HEK293 (cell line): ENCODE results near the gene CAMKMT.

ENCODE experiments used
- EGR2 ChIP-seq: fragments of 450-650 bp; formaldehyde crosslinking; IDR thresholded peaks from 2 replicates; pipeline ENCODE4 v1.5.1; 2016; ENCODE audit warnings: low read depth, missing biosample characterization, missing genetic modification characterization
- GLIS1 ChIP-seq: fragments of 450-650 bp; formaldehyde crosslinking; IDR thresholded peaks from 2 replicates; pipeline ENCODE4 v1.5.1; 2016; ENCODE audit warnings: missing biosample characterization, missing genetic modification characterization
- HOXC10 ChIP-seq: sonication (generic); formaldehyde crosslinking; IDR thresholded peaks from 2 replicates; pipeline ENCODE4 v1.8.1; 2023; ENCODE audit warnings: mild to moderate bottlenecking, missing genetic modification reagents
- PATZ1 ChIP-seq: fragments of 450-650 bp; formaldehyde crosslinking; IDR thresholded peaks from 2 replicates; pipeline ENCODE4 v1.5.1; 2016; ENCODE audit warnings: missing biosample characterization, missing genetic modification characterization
- YY1 ChIP-seq: fragments of 450-650 bp; formaldehyde crosslinking; IDR thresholded peaks from 2 replicates; pipeline ENCODE4 v1.5.1; 2018; ENCODE audit warnings: missing biosample characterization, missing genetic modification characterization
- ZBTB11 ChIP-seq: fragments of 450-650 bp; formaldehyde crosslinking; conservative IDR thresholded peaks from 2 replicates; pipeline ENCODE4 v1.5.1; 2016; ENCODE audit warnings: low read depth, missing biosample characterization, missing genetic modification characterization
- ZNF311 ChIP-seq: fragments of 450-650 bp; formaldehyde crosslinking; IDR thresholded peaks from 2 replicates; pipeline ENCODE4 v1.5.1; 2017; ENCODE audit warnings: missing biosample characterization, missing genetic modification characterization, borderline replicate concordance
- ZNF394 ChIP-seq: fragments of 450-650 bp; formaldehyde crosslinking; IDR thresholded peaks from 2 replicates; pipeline ENCODE4 v1.5.1; 2016; ENCODE audit warnings: missing biosample characterization, missing genetic modification characterization, mild to moderate bottlenecking, moderate library complexity, borderline replicate concordance
- ZNF416 ChIP-seq: fragments of 450-650 bp; formaldehyde crosslinking; IDR thresholded peaks from 2 replicates; pipeline ENCODE4 v1.5.1; 2016; ENCODE audit warnings: missing biosample characterization, missing genetic modification characterization
- ZNF785 ChIP-seq: fragments of 450-650 bp; formaldehyde crosslinking; IDR thresholded peaks from 2 replicates; pipeline ENCODE4 v1.5.1; 2016; ENCODE audit warnings: missing biosample characterization, missing genetic modification characterization
- ZSCAN16 ChIP-seq: fragments of 450-650 bp; formaldehyde crosslinking; IDR thresholded peaks from 2 replicates; pipeline ENCODE4 v1.5.1; 2016; ENCODE audit warnings: missing biosample characterization, missing genetic modification characterization
- TF ChIP-seq, protein P1 (sequence below): fragments of 450-650 bp; formaldehyde crosslinking; IDR thresholded peaks from 2 replicates; pipeline ENCODE4 v1.5.1; 2016; ENCODE audit warnings: missing biosample characterization, missing genetic modification characterization

DNA sequence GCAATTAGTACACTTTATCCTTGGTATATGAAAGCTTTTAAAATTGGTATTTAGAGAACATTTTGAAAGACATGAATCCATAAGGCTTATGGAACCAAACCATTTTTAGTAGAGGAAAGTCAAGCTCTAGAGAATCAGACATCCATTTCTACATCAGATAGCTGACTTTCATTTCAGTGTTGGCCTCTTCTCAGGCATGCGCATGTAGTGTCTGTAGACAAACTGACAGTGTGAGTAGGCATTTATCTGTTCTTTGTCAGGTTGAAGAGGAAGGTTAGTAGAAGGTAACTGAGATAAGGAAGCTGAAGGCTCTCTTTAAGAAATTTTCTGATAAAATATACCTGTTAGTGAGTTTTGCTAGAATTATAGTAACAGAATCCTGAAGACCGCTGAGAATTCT is 357.8 kb downstream of the CAMKMT start:
- TF ChIP-seq ZNF394 (tag by site-specific recombination) (no peak), ZNF785 (no peak), EGR2 (no peak), PATZ1 (tag by site-specific recombination) (no peak), ZNF416 (tag by site-specific recombination) (no peak), GLIS1 (tag by site-specific recombination) (no peak), ZBTB11 (tag by site-specific recombination) (no peak), ZSCAN16 (tag by site-specific recombination) (no peak), ZNF311 (no peak), HOXC10 (CRISPR knock-in tag) (no peak), YY1 (tag by site-specific recombination) (no peak)
- TF ChIP-seq, protein P1, sequence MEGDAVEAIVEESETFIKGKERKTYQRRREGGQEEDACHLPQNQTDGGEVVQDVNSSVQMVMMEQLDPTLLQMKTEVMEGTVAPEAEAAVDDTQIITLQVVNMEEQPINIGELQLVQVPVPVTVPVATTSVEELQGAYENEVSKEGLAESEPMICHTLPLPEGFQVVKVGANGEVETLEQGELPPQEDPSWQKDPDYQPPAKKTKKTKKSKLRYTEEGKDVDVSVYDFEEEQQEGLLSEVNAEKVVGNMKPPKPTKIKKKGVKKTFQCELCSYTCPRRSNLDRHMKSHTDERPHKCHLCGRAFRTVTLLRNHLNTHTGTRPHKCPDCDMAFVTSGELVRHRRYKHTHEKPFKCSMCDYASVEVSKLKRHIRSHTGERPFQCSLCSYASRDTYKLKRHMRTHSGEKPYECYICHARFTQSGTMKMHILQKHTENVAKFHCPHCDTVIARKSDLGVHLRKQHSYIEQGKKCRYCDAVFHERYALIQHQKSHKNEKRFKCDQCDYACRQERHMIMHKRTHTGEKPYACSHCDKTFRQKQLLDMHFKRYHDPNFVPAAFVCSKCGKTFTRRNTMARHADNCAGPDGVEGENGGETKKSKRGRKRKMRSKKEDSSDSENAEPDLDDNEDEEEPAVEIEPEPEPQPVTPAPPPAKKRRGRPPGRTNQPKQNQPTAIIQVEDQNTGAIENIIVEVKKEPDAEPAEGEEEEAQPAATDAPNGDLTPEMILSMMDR (tag by site-specific recombination) = no peak
